Stimulated activated memory B cell treated with anti-CD40 and anti-IgM and Interleukin-4, amounts not matched to agents 10 μg/mL and 1 μg/mL and 100 μg/mL, for 72 hours (primary cell): ENCODE measurements around the gene KCNJ5.

Experiments
- ATAC-seq: fragments of 150-1000 bp; cut with Tn5 transposase; 2 replicates; pipeline ENCODE4 v1.10.0; 2021
- H3K27ac Mint-ChIP-seq: one replicate; pipeline ENCODE4 v1.8.0; 2022; ENCODE audit warnings: mild to moderate bottlenecking, mixed read lengths
- H3K27me3 Mint-ChIP-seq: one replicate; pipeline ENCODE4 v1.8.0; 2022; ENCODE audit warnings: mixed read lengths
- H3K36me3 Mint-ChIP-seq: one replicate; pipeline ENCODE4 v1.8.0; 2022; ENCODE audit warnings: mixed read lengths
- H3K4me1 Mint-ChIP-seq: one replicate; pipeline ENCODE4 v1.8.0; 2022; ENCODE audit warnings: mixed read lengths
- H3K4me3 Mint-ChIP-seq: one replicate; pipeline ENCODE4 v1.8.0; 2022; ENCODE audit warnings: mild to moderate bottlenecking, moderate library complexity, mixed read lengths
- H3K9me3 Mint-ChIP-seq: one replicate; pipeline ENCODE4 v1.8.0; 2022; ENCODE audit warnings: mixed read lengths

The KCNJ5 gene

GRCh38 chr11:128884054-128884453 is 7.1 kb upstream of the KCNJ5 start:
- Mint-ChIP-seq H3K4me3 (no peak overlapping the region), H3K27ac (no peak overlapping the region)

GRCh38 chr11:128884703-128885338 is 6.3 kb upstream of the KCNJ5 start:
- Mint-ChIP-seq H3K4me3 (no peak overlapping the region), H3K4me1 (peaks cover 6% of the 10 kb centered on the region), H3K36me3 (no peaks in the 10 kb centered on the region), H3K27ac (no peak overlapping the region), H3K9me3 (no peaks in the 10 kb centered on the region), H3K27me3 (peaks cover 92% of the 10 kb centered on the region)
- peak; percentile 74 for ATAC-seq

More at GRCh38 chr11:128884054-128884453, 7.1 kb upstream of the KCNJ5 start:
- H3K4me1 Mint-ChIP-seq = peaks cover 6% of the 10 kb centered on the region
- peaks cover 91% of the 10 kb centered on the region for H3K27me3 Mint-ChIP-seq
- H3K9me3 Mint-ChIP-seq = no peaks in the 10 kb centered on the region
- ATAC-seq = no peak
- H3K36me3 Mint-ChIP-seq = no peaks in the 10 kb centered on the region

- peaks cover 17% of the 10 kb centered on the region for H3K4me1 Mint-ChIP-seq
- no peak for ATAC-seq
- H3K27ac Mint-ChIP-seq = no peak overlapping the region
- H3K36me3 Mint-ChIP-seq = no peaks in the 10 kb centered on the region
- no peaks in the 10 kb centered on the region for H3K9me3 Mint-ChIP-seq
- H3K27me3 Mint-ChIP-seq = peaks cover 92% of the 10 kb centered on the region
- no peak overlapping the region for H3K4me3 Mint-ChIP-seq
These were observed 4.6 kb upstream of the KCNJ5 start for GRCh38 chr11:128886406-128887124.

- Mint-ChIP-seq H3K4me1 (peaks cover 28% of the 10 kb centered on the region), H3K4me3 (no peak overlapping the region), H3K27ac (no peak overlapping the region), H3K36me3 (no peaks in the 10 kb centered on the region), H3K27me3 (peaks cover 94% of the 10 kb centered on the region), H3K9me3 (no peaks in the 10 kb centered on the region)
- ATAC-seq = no peak
These were observed 2.8 kb upstream of the KCNJ5 start for GRCh38 chr11:128888034-128888985.

- Mint-ChIP-seq H3K4me1 (peaks cover 36% of the 10 kb centered on the region), H3K27me3 (peaks cover 94% of the 10 kb centered on the region), H3K9me3 (no peaks in the 10 kb centered on the region), H3K4me3 (no peak overlapping the region), H3K27ac (no peak overlapping the region), H3K36me3 (no peaks in the 10 kb centered on the region)
- ATAC-seq = no peak
These were observed 1.4 kb upstream of the KCNJ5 start for GRCh38 chr11:128889657-128890213.

GRCh38 chr11:128890216-128890542 is 977 bp upstream of the KCNJ5 start:
- peaks cover 33% of the 10 kb centered on the region for H3K4me1 Mint-ChIP-seq
- no peak for ATAC-seq
- H3K36me3 Mint-ChIP-seq = no peaks in the 10 kb centered on the region
- H3K27me3 Mint-ChIP-seq = peaks cover 91% of the 10 kb centered on the region
- no peak overlapping the region for H3K27ac Mint-ChIP-seq
- no peak overlapping the region for H3K4me3 Mint-ChIP-seq
- H3K9me3 Mint-ChIP-seq = no peaks in the 10 kb centered on the region

- Mint-ChIP-seq H3K27ac (no peak overlapping the region), H3K4me3 (no peak overlapping the region), H3K4me1 (peaks cover 33% of the 10 kb centered on the region), H3K27me3 (peaks cover 91% of the 10 kb centered on the region), H3K36me3 (no peaks in the 10 kb centered on the region), H3K9me3 (no peaks in the 10 kb centered on the region)
- no peak for ATAC-seq
These were observed 800 bp downstream of the KCNJ5 start for GRCh38 chr11:128891913-128892398.

- H3K4me1 Mint-ChIP-seq = peaks cover 33% of the 10 kb centered on the region
- peaks cover 93% of the 10 kb centered on the region for H3K27me3 Mint-ChIP-seq
- no peak for ATAC-seq
- no peak overlapping the region for H3K27ac Mint-ChIP-seq
- no peak overlapping the region for H3K4me3 Mint-ChIP-seq
- no peaks in the 10 kb centered on the region for H3K9me3 Mint-ChIP-seq
- H3K36me3 Mint-ChIP-seq = no peaks in the 10 kb centered on the region
These were observed 1.9 kb downstream of the KCNJ5 start for GRCh38 chr11:128892866-128893565.

- H3K9me3 Mint-ChIP-seq = no peaks in the 10 kb centered on the region
- H3K4me3 Mint-ChIP-seq = no peak overlapping the region
- no peaks in the 10 kb centered on the region for H3K36me3 Mint-ChIP-seq
- H3K27ac Mint-ChIP-seq = no peak overlapping the region
- peaks cover 37% of the 10 kb centered on the region for H3K4me1 Mint-ChIP-seq
- peaks cover 93% of the 10 kb centered on the region for H3K27me3 Mint-ChIP-seq
- ATAC-seq = no peak
These were observed 2.6 kb downstream of the KCNJ5 start for GRCh38 chr11:128893578-128894285.

GRCh38 chr11:128894286-128894681 is 3.1 kb downstream of the KCNJ5 start:
- Mint-ChIP-seq H3K27me3 (peaks cover 97% of the 10 kb centered on the region), H3K36me3 (no peaks in the 10 kb centered on the region), H3K4me3 (no peak overlapping the region), H3K4me1 (peaks cover 38% of the 10 kb centered on the region), H3K9me3 (no peaks in the 10 kb centered on the region), H3K27ac (no peak overlapping the region)
- ATAC-seq = no peak

- Mint-ChIP-seq H3K4me1 (peaks cover 38% of the 10 kb centered on the region), H3K27me3 (peaks cover 97% of the 10 kb centered on the region), H3K9me3 (no peaks in the 10 kb centered on the region), H3K36me3 (no peaks in the 10 kb centered on the region), H3K4me3 (no peak overlapping the region), H3K27ac (no peak overlapping the region)
- ATAC-seq = no peak
These were observed 3.5 kb downstream of the KCNJ5 start for GRCh38 chr11:128894685-128895084.

- peaks cover 36% of the 10 kb centered on the region for H3K4me1 Mint-ChIP-seq
- H3K27me3 Mint-ChIP-seq = peaks cover 96% of the 10 kb centered on the region
- no peak overlapping the region for H3K27ac Mint-ChIP-seq
- H3K9me3 Mint-ChIP-seq = no peaks in the 10 kb centered on the region
- no peaks in the 10 kb centered on the region for H3K36me3 Mint-ChIP-seq
- no peak for ATAC-seq
- H3K4me3 Mint-ChIP-seq = no peak overlapping the region
These were observed 4.4 kb downstream of the KCNJ5 start for GRCh38 chr11:128895526-128895925.

GRCh38 chr11:128896356-128896755 is 5.2 kb downstream of the KCNJ5 start:
- no peaks in the 10 kb centered on the region for H3K36me3 Mint-ChIP-seq
- no peaks in the 10 kb centered on the region for H3K9me3 Mint-ChIP-seq
- ATAC-seq = no peak
- no peak overlapping the region for H3K4me3 Mint-ChIP-seq
- H3K27me3 Mint-ChIP-seq = peaks cover 96% of the 10 kb centered on the region
- peaks cover 30% of the 10 kb centered on the region for H3K4me1 Mint-ChIP-seq
- H3K27ac Mint-ChIP-seq = no peak overlapping the region

GRCh38 chr11:128897826-128898225 is 6.7 kb downstream of the KCNJ5 start:
- Mint-ChIP-seq H3K4me1 (peaks cover 19% of the 10 kb centered on the region), H3K36me3 (no peaks in the 10 kb centered on the region), H3K27ac (no peak overlapping the region), H3K4me3 (no peak overlapping the region), H3K27me3 (peaks cover 96% of the 10 kb centered on the region), H3K9me3 (no peaks in the 10 kb centered on the region)
- ATAC-seq = no peak
